SK-N-SH (cell line): ENCODE measurements around the gene THOP1. TPM values are rescaled to one million over a fixed set of nuclear protein-coding genes. Genes with fewer than 3 reads are reported as not detected.

Experiments
- CTCF ChIA-PET: fragments of 300-600, 350-600 bp; formaldehyde crosslinking; extraction: SDS; loops from one replicate; lab custom pipeline; 2021; lab: Yijun Ruan, JAX
- POLR2A ChIA-PET: fragments of 350-600 bp; sonication (Branson Sonifier 250); formaldehyde crosslinking; extraction: SDS; loops from one replicate; lab custom pipeline; 2020; ENCODE audit warnings: antibody characterized with exemption, inconsistent platforms; lab: Yijun Ruan, JAX
- DNase-seq: peaks from one replicate; pipeline ENCODE4 v3.0.0; 2012
- H2AFZ ChIP-seq: fragments of 200-600 bp; sonication (generic); 2 replicates; pipeline ENCODE4 v1.8.1; 2016; ENCODE audit warnings: antibody characterized with exemption, mild to moderate bottlenecking, low read depth
- H3F3A ChIP-seq: fragments of 200-600 bp; sonication (generic); replicated peaks from 2 replicates; pipeline ENCODE3; 2016; ENCODE audit warnings: antibody characterized with exemption, mild to moderate bottlenecking; ENCODE audit not compliant: insufficient read depth
- H3K27ac ChIP-seq, 2 experiments: fragments of 200-500 bp in 1 of 2; fragments of 200-600 bp in 1 of 2; sonication (Bioruptor generic) in 1 of 2; sonication (generic), shearing (Covaris generic) in 1 of 2; 2 replicates each; pipeline versions ENCODE4 v1.5.1 to v1.6.1; 2014 to 2016; ENCODE audit warnings: low read depth in 2 of 2, inconsistent platforms in 1 of 2, low read length in 1 of 2, mild to moderate bottlenecking in 1 of 2, mixed read lengths in 1 of 2
- H3K27me3 ChIP-seq: fragments of 200-600 bp; sonication (generic), shearing (Covaris generic); 2 replicates; pipeline ENCODE4 v1.6.1; 2016; ENCODE audit warnings: mixed run types; ENCODE audit not compliant: insufficient read depth
- H3K36me3 ChIP-seq, 2 experiments: fragments of 200-500 bp in 1 of 2; fragments of 200-600 bp in 1 of 2; sonication (Bioruptor generic) in 1 of 2; sonication (generic) in 1 of 2; replicated peaks in 1 of 2; 2 replicates each; pipeline versions ENCODE3 to v1.5.1; 2014 to 2016; ENCODE audit warnings: low read length in 1 of 2, mild to moderate bottlenecking in 1 of 2; ENCODE audit not compliant: insufficient read depth in 2 of 2, control insufficient read depth in 1 of 2
- H3K4me1 ChIP-seq, 2 experiments: fragments of 200-500 bp in 1 of 2; fragments of 200-600 bp in 1 of 2; sonication (Bioruptor generic) in 1 of 2; sonication (generic), shearing (Covaris generic) in 1 of 2; 2 replicates each; pipeline versions ENCODE4 v1.5.1 to v1.6.1; 2014 to 2016; ENCODE audit warnings: low read depth in 1 of 2, low read length in 1 of 2, mixed run types in 1 of 2; ENCODE audit not compliant: insufficient read depth in 2 of 2, control insufficient read depth in 1 of 2
- H3K4me2 ChIP-seq: fragments of 200-600 bp; sonication (generic), shearing (Covaris generic); 2 replicates; pipeline ENCODE4 v1.6.1; 2017; ENCODE audit warnings: mixed run types
- H3K4me3 ChIP-seq, 2 experiments: fragments of 200-500 bp in 1 of 2; fragments of 200-600 bp in 1 of 2; sonication (Bioruptor generic) in 1 of 2; sonication (generic), shearing (Covaris generic) in 1 of 2; 2 replicates each; pipeline versions ENCODE4 v1.5.1 to v1.8.1; 2014 to 2016; ENCODE audit warnings: low read depth in 2 of 2, inconsistent platforms in 1 of 2, low read length in 1 of 2, mild to moderate bottlenecking in 1 of 2, mixed read lengths in 1 of 2, moderate library complexity in 1 of 2
- H3K79me2 ChIP-seq: fragments of 200-600 bp; sonication (generic); 2 replicates; pipeline ENCODE4 v1.8.1; 2017; ENCODE audit warnings: mild to moderate bottlenecking; ENCODE audit not compliant: insufficient read depth
- H3K9ac ChIP-seq: fragments of 200-600 bp; sonication (generic); 2 replicates; pipeline ENCODE4 v1.6.1; 2017; ENCODE audit warnings: mixed run types
- H3K9me2 ChIP-seq: fragments of 200-600 bp; sonication (generic); 2 replicates; pipeline ENCODE4 v1.6.1; 2017; ENCODE audit warnings: mixed run types
- H3K9me3 ChIP-seq: fragments of 200-600 bp; sonication (generic); 2 replicates; pipeline ENCODE4 v1.6.1; 2017; ENCODE audit warnings: mixed run types, mild to moderate bottlenecking, moderate library complexity
- H4K20me1 ChIP-seq: fragments of 200-600 bp; sonication (generic); 2 replicates; pipeline ENCODE4 v1.6.1; 2017; ENCODE audit warnings: mild to moderate bottlenecking, mixed run types; ENCODE audit not compliant: insufficient read depth
- EZH2phosphoT487 ChIP-seq: fragments of 200-600 bp; sonication (generic); IDR thresholded peaks from 2 replicates; pipeline ENCODE4 v1.6.1; 2017; ENCODE audit warnings: low read depth, mixed run types, mild to moderate bottlenecking, antibody characterized with exemption, moderate library complexity, borderline replicate concordance
- FOXJ3 ChIP-seq: sonication (generic); formaldehyde crosslinking; IDR thresholded peaks from 2 replicates; pipeline ENCODE4 v1.5.1; 2020; ENCODE audit warnings: mild to moderate bottlenecking, missing genetic modification reagents
- FOXM1 ChIP-seq: IDR thresholded peaks from 2 replicates; pipeline ENCODE4 v1.4.0; 2012; ENCODE audit warnings: low read depth, mild to moderate bottlenecking
- JUND ChIP-seq: IDR thresholded peaks from 2 replicates; pipeline ENCODE4 v1.4.0; 2012
- MEF2A ChIP-seq: IDR thresholded peaks from 2 replicates; pipeline ENCODE4 v1.4.0; 2012; ENCODE audit warnings: low read depth, borderline replicate concordance
- NFIC ChIP-seq: IDR thresholded peaks from 2 replicates; pipeline ENCODE4 v1.4.0; 2012; ENCODE audit warnings: borderline replicate concordance
- NRF1 ChIP-seq: IDR thresholded peaks from 2 replicates; pipeline ENCODE4 v1.6.1; 2012; ENCODE audit warnings: low read depth, mild to moderate bottlenecking, low read length
- RCOR1 ChIP-seq: fragments of 150-350 bp; IDR thresholded peaks from 2 replicates; pipeline ENCODE4 v1.6.1; 2017; ENCODE audit warnings: antibody characterized with exemption, low read length
- SIN3A ChIP-seq: IDR thresholded peaks from 2 replicates; pipeline ENCODE4 v1.6.1; 2012; ENCODE audit warnings: low read depth, mild to moderate bottlenecking, low read length, moderate library complexity, borderline replicate concordance
- SMC3 ChIP-seq: IDR thresholded peaks from 2 replicates; pipeline ENCODE4 v1.6.1; 2012; ENCODE audit warnings: low read depth, low read length, improper control_type of control experiment
- TCF12 ChIP-seq: IDR thresholded peaks from 2 replicates; pipeline ENCODE4 v1.4.0; 2012
- WGBS: methylation state at CpG from one replicate; pipeline ENCODE4 v1.1.6; 2017; ENCODE audit warnings: low lambda C conversion rate; 5-methylcytosine and 5-hydroxymethylcytosine counted together
- polyA plus RNA-seq, 3 experiments: library from polyadenylated mRNA; depleted of rRNA; stranded (reverse); fragments of >200 nt; gene quantifications; 2 replicates each; pipeline ENCODE4 v1.2.3, GENCODE V29; 2012
- TF ChIP-seq, protein P1 (sequence below): IDR thresholded peaks from 2 replicates; pipeline ENCODE4 v1.4.0; 2012; ENCODE audit warnings: low read depth, borderline replicate concordance
- TF ChIP-seq, protein P2 (sequence below): IDR thresholded peaks from 2 replicates; pipeline ENCODE4 v1.4.0; 2012; ENCODE audit warnings: low read depth, borderline replicate concordance
- TF ChIP-seq, protein P3 (sequence below): IDR thresholded peaks from 2 replicates; pipeline ENCODE4 v1.6.1; 2012; ENCODE audit warnings: mild to moderate bottlenecking, low read depth, low read length, moderate library complexity
- TF ChIP-seq, protein P4 (sequence below): fragments of 150-350 bp; IDR thresholded peaks from 2 replicates; pipeline ENCODE4 v1.6.1; 2017; ENCODE audit warnings: antibody characterized with exemption, low read length, low read depth, borderline replicate concordance

Gene THOP1
- polyA plus RNA-seq, 1 of the 3 experiments (the other 2 are of a cell fraction) = 138 TPM

DNA sequence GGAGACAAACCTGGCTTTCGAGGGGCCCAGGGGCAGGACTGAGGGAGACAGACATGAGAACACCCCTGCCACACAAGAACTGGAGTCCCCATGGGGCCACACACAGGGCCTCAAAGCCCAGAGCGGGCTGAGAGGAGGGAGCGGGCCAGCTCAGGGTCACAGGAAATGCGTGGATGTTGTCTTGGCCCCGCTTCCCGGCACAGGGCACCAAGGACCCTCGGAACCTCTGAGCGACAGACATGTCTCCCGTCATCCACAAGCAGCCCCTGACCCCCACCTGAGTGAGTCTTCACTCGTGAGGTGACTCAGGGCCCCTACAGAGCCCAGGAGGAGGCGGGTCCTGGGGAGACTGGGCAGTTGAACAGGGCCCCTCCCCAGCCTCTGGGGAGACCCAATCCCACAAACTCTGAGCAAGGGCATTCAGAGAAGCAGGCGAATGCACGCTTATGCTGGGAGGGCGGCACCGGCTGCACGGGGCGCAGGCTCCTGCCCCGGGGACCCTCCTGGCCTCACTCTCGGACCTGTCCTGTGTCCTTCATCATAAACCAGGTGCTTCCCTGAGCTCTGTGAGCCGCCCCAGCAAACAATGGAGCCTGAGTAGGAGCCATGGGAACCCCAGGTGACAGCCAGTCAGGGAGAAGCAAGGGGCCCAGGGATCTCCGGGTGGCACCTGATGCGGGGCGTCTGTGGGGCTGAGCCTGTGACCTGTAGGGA is 22.4 kb upstream of the THOP1 start (continued):
- TF ChIP-seq, protein P1, sequence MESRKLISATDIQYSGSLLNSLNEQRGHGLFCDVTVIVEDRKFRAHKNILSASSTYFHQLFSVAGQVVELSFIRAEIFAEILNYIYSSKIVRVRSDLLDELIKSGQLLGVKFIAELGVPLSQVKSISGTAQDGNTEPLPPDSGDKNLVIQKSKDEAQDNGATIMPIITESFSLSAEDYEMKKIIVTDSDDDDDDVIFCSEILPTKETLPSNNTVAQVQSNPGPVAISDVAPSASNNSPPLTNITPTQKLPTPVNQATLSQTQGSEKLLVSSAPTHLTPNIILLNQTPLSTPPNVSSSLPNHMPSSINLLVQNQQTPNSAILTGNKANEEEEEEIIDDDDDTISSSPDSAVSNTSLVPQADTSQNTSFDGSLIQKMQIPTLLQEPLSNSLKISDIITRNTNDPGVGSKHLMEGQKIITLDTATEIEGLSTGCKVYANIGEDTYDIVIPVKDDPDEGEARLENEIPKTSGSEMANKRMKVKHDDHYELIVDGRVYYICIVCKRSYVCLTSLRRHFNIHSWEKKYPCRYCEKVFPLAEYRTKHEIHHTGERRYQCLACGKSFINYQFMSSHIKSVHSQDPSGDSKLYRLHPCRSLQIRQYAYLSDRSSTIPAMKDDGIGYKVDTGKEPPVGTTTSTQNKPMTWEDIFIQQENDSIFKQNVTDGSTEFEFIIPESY = no peak
- TF ChIP-seq, protein P2, sequence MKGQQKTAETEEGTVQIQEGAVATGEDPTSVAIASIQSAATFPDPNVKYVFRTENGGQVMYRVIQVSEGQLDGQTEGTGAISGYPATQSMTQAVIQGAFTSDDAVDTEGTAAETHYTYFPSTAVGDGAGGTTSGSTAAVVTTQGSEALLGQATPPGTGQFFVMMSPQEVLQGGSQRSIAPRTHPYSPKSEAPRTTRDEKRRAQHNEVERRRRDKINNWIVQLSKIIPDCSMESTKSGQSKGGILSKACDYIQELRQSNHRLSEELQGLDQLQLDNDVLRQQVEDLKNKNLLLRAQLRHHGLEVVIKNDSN = no peak
- no peak for TF ChIP-seq NFIC
- no peak for TF ChIP-seq EZH2phosphoT487
- TF ChIP-seq, protein P3, sequence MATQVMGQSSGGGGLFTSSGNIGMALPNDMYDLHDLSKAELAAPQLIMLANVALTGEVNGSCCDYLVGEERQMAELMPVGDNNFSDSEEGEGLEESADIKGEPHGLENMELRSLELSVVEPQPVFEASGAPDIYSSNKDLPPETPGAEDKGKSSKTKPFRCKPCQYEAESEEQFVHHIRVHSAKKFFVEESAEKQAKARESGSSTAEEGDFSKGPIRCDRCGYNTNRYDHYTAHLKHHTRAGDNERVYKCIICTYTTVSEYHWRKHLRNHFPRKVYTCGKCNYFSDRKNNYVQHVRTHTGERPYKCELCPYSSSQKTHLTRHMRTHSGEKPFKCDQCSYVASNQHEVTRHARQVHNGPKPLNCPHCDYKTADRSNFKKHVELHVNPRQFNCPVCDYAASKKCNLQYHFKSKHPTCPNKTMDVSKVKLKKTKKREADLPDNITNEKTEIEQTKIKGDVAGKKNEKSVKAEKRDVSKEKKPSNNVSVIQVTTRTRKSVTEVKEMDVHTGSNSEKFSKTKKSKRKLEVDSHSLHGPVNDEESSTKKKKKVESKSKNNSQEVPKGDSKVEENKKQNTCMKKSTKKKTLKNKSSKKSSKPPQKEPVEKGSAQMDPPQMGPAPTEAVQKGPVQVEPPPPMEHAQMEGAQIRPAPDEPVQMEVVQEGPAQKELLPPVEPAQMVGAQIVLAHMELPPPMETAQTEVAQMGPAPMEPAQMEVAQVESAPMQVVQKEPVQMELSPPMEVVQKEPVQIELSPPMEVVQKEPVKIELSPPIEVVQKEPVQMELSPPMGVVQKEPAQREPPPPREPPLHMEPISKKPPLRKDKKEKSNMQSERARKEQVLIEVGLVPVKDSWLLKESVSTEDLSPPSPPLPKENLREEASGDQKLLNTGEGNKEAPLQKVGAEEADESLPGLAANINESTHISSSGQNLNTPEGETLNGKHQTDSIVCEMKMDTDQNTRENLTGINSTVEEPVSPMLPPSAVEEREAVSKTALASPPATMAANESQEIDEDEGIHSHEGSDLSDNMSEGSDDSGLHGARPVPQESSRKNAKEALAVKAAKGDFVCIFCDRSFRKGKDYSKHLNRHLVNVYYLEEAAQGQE = no peak
- TF ChIP-seq, all 33 proteins: peak for 0

DNA sequence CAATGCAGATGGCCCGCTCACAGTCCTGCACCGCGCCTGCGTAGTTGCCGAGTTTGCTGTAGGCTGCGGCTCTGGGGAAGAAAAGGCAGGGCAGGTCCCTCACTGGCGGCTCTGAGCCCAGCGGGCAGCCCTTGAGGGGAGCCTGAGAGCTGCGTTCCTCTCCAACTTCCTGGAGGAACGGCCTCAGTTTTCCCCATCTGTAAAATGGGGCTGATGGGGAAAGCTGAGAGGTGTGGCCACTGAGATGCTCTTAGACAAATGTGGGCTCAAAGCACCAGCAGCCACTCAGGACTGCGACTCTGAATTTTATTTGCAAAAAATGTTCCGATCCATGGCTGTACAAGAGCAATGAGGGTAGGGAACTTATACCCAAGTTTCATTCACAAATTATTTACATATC is 21.6 kb upstream of the THOP1 start:
- POLR2A ChIA-PET = no interaction called here
- no peak for TF ChIP-seq SMC3
- TF ChIP-seq, protein P4, sequence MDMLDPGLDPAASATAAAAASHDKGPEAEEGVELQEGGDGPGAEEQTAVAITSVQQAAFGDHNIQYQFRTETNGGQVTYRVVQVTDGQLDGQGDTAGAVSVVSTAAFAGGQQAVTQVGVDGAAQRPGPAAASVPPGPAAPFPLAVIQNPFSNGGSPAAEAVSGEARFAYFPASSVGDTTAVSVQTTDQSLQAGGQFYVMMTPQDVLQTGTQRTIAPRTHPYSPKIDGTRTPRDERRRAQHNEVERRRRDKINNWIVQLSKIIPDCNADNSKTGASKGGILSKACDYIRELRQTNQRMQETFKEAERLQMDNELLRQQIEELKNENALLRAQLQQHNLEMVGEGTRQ = no peak
- TF ChIP-seq, protein P3 = no peak
- TF ChIP-seq NRF1 = no peak
- no peak for TF ChIP-seq TCF12
- no peak for TF ChIP-seq NFIC
- TF ChIP-seq MEF2A = no peak
- TF ChIP-seq JUND = no peak
- TF ChIP-seq SIN3A = no peak
- no peak for TF ChIP-seq FOXM1
- TF ChIP-seq, protein P1 = no peak
- no peak for TF ChIP-seq FOXJ3 (CRISPR knock-in tag)
- no peak for TF ChIP-seq RCOR1
- TF ChIP-seq EZH2phosphoT487 = no peak

More for the DNA sequence above, 21.6 kb upstream of the THOP1 start:
- Histone ChIP-seq H3K9me2 (no peaks in the 10 kb centered on the region), H3K36me3 (peaks cover 6 to 64% of the 10 kb centered on the region in 2 experiments), H3K4me3 (no peak overlapping the region), H2AFZ (no peak overlapping the region), H3K79me2 (peaks cover 11% of the 10 kb centered on the region; the same call in 1 of the 2 replicates), H3F3A (no peaks in the 10 kb centered on the region), H3K4me1 (no peaks in the 10 kb centered on the region), H3K4me2 (no peak overlapping the region), H4K20me1 (0 out of 2 replicates have a peak, but pooled peaks cover 5% of the 10 kb centered on the region), H3K9ac (no peak overlapping the region), H3K9me3 (no peaks in the 10 kb centered on the region), H3K27me3 (no peaks in the 10 kb centered on the region), H3K27ac (no peak overlapping the region)
- DNase-seq = no peak
- CTCF ChIA-PET = interaction anchor here (1.0 to 1.4 kb wide), 2 partner anchors 14 to 127 kb away, joined by 3 to 6 read pairs; no protein-coding TSS in a partner anchor
- 100% methylated on average over 4 of the region's 12 CpGs for WGBS
